H4 (cell line): ENCODE data around the gene ADD1. TPM values are rescaled to one million over a fixed set of nuclear protein-coding genes. Genes with fewer than 3 reads are reported as not detected.

ENCODE experiments used
- DNase-seq: peaks from one replicate; pipeline ENCODE4 v3.0.0-alpha.2; 2015; ENCODE audit warnings: low spot score
- total RNA-seq: library from RNA; depleted of rRNA; stranded (reverse); fragments of >200 nt; shearing (Covaris generic); gene quantifications from 2 replicates; pipeline ENCODE4 v1.2.3, GENCODE V29; 2014; rRNA removed

The ADD1 gene
- total RNA-seq, 1 experiment from 2014 or later, result 117 TPM

- no peak for DNase-seq
These were observed 120.4 kb downstream of the ADD1 start for GRCh38 chr4:2963966-2964471.

- no peak for DNase-seq
These were observed 121.1 kb downstream of the ADD1 start for GRCh38 chr4:2964706-2965258.

GRCh38 chr4:2965262-2965661 lies 121.6 kb downstream of the ADD1 start:
- DNase-seq, result no peak

DNA sequence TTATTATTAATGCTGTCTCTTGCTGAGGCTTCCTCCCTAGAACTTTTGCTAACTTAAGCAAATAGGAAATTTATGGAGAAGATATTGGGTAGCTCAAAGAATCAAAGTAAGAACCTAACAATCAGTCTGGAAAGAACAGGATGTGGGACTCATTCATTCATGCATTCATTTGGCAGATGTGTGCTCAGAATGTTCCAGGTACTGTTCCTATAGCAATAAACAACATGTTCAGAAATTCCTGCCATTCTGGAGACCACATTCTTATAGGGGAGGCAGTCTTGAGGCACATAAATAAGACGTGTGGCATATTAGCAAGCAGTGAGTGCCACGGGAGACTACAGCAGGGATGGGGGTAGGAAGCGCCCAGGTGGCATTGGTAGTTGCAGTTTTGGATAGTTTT lies 124.7 kb downstream of the ADD1 start:
- DNase-seq, result no peak

DNA sequence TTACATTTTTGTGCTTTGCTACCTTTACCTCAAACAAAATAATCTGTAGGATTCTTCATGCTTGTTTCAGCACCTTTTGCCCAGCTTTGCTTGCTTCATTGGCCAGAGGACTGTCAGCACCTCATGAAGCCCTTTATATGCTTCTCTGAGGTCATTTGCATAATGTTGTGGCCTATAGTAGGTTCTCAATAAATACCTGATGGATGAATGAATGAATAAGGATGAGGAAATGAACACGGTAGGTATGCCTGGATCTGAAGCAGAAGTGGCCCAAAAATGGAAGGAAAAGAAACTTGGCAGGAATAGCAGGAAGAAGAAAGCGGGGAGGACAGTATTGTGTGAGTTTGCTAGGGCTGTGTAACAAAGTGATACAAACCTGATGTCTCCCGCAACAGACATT lies 127.6 kb downstream of the ADD1 start:
- no peak for DNase-seq

DNA sequence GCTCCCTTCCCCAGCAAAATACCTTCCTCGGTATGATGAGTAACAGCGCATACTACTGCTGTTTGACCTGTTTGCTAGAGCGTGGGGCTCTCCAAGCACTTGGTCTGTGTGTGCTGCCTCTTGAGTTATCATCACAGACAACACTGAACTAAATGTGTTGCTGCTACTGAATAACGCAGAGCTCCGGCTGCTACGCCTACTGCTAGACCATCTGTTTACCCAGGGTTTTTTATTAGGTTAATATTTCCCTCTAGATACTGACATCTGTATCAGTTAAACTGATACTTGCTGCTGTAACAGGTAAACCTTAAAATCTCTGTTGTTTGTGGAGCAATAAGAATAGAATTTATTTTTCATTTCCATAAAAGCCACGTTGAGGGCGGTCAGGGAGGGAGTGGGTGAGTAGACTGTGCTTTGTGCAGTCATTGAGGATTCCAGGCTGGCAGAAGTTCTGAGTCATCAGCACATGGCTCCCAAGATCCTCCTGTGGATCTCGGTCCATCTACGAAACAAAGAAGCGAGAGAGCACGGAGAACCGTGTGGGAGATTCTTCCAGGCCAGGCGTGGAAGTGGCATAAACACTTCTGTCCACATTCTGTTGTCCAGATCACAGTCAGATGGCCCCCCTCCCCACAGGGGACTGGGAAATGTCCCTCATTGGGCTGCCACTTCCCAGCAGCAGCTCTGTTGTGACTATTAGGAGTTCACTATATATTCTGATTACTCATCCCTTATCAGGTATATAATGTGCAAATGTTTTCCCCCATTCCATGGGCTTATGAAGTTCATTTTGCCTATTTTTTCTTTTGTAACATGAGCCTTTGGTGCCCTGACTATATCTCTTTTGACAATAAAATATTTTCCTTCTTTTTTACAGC lies 133.8 kb downstream of the ADD1 start:
- no peak for DNase-seq

Other genes with a start within 250 kb of the ADD1 start
- gene TNIP2, start 87.5 kb upstream of the ADD1 start, total RNA-seq, result 45.7 and 46.8 TPM in 2 replicates
- gene SH3BP2, start 50.8 kb upstream of the ADD1 start, total RNA-seq, result 10.9 and 17.7 TPM in 2 replicates
- 15.8 and 18.8 TPM in 2 replicates for gene NOP14, start 119.6 kb downstream of the ADD1 start, total RNA-seq
- gene GRK4, start 119.7 kb downstream of the ADD1 start, total RNA-seq, result 1.6 and 3.3 TPM in 2 replicates
- gene HTT-AS, start 230.7 kb downstream of the ADD1 start, total RNA-seq, result not detected in 2 replicates
- 20.3 and 23.9 TPM in 2 replicates for gene HTT, start 230.8 kb downstream of the ADD1 start, total RNA-seq